HG03135 (cell line): Measurements from ENCODE around the gene CCDC85C.
"Not testable (repeated sequence)": the region's sequence is repeated elsewhere in the genome, so short reads cannot be mapped to it uniquely, and the experiment has no call there.

ENCODE experiments used
- ATAC-seq: cut with Tn5 transposase; IDR thresholded peaks from one replicate; pipeline ENCODE4 v1.9.1; 2021; ENCODE audit warnings: mild to moderate bottlenecking, moderate library complexity; ENCODE audit not compliant: unreplicated experiment

Gene CCDC85C

GRCh38 chr14:99603471-99604277 lies at the start of gene CCDC85C:
Gene CCDC85C (minus strand): TSS chr14:99604207. CDS start chr14:99603959, 248 bp downstream.
- ATAC-seq = peak; percentile 21

DNA sequence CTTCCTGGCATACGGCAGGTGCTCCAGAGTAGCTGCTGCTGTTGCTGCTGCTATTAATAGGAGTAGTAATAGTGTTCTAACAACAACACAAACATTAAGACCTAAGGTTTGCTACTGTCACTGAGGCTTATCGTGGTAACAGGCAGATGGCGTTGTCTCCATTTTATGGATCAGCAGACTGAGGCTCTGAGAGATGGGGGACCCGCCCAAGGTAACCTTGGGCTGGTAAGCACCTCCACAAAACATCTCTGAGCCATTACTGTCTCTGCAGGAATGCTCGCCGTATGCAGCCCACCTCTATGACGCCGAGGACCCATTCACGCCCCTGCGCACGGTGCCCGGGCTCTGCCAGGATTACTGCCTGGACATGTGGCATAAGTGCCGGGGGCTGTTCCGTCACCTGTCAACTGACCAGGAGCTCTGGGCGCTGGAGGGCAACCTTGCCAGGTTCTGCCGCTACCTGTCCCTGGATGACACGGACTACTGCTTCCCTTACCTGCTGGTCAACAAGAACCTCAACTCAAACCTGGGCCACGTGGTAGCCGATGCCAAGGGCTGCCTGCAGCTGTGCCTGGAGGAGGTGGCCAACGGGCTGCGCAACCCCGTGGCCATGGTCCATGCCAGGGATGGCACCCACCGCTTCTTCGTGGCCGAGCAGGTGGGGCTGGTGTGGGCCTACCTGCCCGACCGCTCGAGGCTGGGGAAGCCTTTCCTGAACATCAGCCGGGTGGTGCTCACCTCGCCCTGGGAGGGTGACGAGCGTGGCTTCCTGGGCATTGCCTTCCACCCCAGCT lies 48.1 kb upstream of the CCDC85C start:
- ATAC-seq = no peak

DNA sequence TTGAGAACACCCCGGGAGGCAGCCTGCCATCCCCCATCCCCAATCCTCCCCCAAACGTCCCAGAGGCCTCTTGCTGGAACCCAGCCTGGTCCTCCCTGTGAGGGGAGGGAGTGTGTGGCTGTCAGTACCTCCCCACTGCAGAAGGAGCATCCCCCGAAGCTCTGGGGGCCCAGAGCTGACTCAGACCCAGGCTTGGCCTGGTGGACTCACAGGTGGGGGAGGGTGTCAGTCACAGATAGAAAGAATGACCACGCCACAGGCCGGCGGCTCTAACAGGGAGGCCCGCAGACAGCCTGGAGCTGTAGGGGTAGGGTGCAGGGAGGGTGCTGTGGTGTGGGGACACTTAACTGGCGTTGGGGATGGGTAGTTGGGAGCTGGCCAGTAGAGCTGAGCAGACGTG lies 46.2 kb upstream of the CCDC85C start:
- no peak for ATAC-seq

DNA sequence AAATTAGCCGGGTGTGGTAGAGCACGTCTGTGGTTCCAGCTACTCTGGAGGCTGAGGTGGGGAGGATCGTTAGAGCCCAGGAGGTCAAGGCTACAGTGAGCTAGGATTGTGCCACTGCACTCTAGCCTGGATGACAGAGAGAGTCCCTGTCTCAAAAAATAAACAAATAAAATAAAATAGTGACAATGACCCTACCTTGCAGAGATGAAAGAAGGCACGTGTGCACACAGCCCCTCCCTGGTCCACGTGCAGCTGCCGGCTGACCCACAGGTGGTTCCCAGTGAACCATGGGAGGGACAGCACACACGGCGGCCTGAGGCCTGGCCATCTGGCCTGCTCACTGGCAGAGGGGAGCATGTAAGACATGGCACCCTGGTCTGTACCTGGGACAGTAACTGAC lies 45.6 kb upstream of the CCDC85C start:
- no peak for ATAC-seq

- no peak for ATAC-seq
Measured at GRCh38 chr14:99649219-99649618, 45.2 kb upstream of the CCDC85C start.

- no peak for ATAC-seq
Measured at GRCh38 chr14:99648027-99648784, 44.2 kb upstream of the CCDC85C start.

DNA sequence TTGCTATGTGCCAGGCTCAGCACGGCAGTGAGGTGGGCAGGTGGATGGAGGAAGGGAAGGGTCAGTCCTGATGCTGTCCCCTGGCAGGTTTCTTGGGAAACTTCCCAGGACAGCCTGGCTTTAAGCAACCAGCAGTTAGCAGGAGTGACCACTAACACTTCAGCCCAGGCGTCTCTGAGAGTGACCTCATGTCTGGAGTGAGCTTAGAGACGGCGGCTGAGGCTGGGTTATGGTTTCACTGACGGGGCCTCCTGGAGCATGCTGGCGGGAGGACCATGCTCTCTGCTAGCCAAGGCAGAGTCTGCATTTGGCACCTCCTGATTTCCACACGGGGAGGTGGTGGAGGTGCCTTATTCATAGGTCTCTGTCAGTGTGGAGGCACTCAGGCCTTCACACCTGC lies 43.4 kb upstream of the CCDC85C start:
- ATAC-seq = no peak

- no peak for ATAC-seq
Measured at GRCh38 chr14:99645545-99646505, 41.8 kb upstream of the CCDC85C start.

GRCh38 chr14:99644723-99645544 lies 40.9 kb upstream of the CCDC85C start, which contains the start of gene HHIPL1:
Gene HHIPL1 (plus strand): TSS chr14:99645129. CDS start chr14:99645208, 79 bp downstream.
- ATAC-seq = no peak

GRCh38 chr14:99644035-99644587 lies 40.1 kb upstream of the CCDC85C start:
- ATAC-seq = no peak

- ATAC-seq = no peak
Measured at GRCh38 chr14:99643343-99643742, 39.3 kb upstream of the CCDC85C start.

DNA sequence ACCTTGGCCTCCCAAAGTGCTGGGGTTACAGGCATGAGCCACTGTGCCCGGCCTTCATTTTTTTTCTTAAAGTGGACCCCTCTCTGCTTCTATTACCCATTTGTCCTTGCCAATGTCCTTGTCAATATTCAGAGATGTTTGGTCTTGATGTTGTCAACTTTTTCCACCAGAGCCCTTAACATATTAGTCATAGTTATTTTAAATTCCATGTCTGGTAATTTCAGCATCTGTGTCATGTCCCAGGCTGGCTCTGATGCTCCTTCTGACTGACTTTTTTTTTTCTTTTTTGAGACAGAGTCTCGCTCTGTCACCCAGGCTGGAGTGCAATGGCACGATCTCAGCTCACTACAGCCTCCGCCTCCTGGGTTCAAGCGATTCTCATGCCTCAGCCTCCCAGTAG lies 38.8 kb upstream of the CCDC85C start:
- not testable (repeated sequence) for ATAC-seq

GRCh38 chr14:99637624-99638023 lies 33.6 kb upstream of the CCDC85C start:
- ATAC-seq = no peak

DNA sequence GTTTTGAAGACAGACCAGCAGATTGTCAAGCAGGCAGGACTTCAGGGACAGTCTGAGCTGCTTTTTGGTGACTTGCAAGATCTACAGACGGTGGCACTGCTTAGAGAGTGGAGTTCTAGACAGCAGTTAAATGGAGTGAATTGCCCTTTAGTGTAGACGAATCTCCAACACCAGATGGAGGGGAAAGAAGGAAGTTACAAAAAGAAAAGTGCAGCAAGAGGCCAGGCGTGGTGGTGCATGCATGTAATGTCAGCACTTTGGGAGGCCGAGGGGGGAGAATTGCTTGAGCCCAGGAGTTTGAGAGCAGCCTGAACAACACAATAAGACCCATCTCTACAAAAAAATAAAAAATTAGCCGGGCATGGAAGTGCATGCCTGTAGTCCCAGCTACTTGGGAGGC lies 32.5 kb upstream of the CCDC85C start:
- no peak for ATAC-seq

DNA sequence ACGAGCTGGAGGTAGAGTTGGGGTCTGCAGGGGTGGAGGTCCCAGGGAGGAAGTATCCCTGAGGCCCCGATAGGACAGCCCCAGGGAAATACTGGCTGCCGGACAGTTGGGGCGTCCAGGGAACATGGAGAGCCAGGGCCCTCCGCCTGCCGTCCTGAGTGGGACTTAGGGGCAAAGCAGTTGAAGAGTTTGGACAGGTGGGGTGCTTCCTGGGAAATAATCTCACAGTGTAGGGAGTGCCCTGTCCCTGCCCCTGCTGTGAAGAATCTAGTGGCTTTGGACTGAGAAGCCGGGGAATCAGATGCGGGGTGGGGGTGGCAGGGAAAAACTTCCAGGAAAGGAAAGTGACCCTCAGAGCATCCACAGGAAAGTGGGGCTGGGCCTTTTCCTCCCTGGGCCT lies 31.1 kb upstream of the CCDC85C start:
- no peak for ATAC-seq

- no peak for ATAC-seq
Measured at GRCh38 chr14:99634443-99634842, 30.4 kb upstream of the CCDC85C start.

GRCh38 chr14:99633918-99634317 lies 29.9 kb upstream of the CCDC85C start:
- ATAC-seq = no peak

GRCh38 chr14:99633141-99633540 lies 29.1 kb upstream of the CCDC85C start:
- ATAC-seq = no peak
